ENCODE results near the gene TMPRSS6.

TMPRSS6 gene

DNA sequence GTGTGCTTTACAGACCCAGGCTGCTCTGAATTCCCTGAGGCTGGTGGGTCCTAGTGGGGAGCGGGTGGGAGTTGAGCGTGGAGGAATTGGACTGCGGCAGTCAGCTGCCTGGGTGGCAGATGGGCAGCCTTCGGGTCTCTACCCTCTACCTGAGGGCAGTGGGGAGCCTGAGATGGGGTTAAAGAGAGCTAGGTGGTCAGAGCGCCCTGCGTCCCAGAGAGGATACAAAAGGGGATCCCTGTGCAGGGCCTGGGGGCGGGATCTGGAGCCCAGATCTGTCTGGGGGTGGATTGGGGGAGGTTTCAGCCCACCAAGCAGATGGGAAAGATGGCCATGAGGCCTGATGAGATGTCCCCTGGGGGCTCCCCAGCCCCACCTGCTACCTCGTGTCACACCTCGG lies 39.8 kb downstream of the TMPRSS6 start:
- in situ Hi-C loops (cut with MboI; ENCODE audit: low sequenced_read_pairs), result no loop called here

DNA sequence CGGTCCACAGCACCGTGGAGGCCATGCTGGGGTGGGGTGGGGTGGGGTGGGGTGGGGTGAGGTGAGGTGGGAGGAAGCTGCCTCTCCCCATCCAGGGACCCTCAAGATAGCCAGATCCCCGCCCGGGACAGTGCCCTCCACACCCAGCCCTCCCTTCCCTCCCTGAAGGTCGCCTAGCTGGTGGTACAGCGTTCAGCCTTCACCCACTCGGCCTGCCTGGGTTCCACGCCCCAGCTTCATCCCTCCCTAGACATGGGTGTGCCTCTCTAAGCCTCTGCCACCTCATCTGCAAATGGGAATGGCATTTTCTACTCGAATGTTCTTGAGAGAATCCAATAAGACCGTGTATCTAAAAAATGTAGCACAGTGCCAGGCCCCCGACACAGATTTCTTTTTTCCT lies 40.2 kb downstream of the TMPRSS6 start:
- in situ Hi-C loops (cut with MboI; ENCODE audit: low sequenced_read_pairs), result no loop called here

DNA sequence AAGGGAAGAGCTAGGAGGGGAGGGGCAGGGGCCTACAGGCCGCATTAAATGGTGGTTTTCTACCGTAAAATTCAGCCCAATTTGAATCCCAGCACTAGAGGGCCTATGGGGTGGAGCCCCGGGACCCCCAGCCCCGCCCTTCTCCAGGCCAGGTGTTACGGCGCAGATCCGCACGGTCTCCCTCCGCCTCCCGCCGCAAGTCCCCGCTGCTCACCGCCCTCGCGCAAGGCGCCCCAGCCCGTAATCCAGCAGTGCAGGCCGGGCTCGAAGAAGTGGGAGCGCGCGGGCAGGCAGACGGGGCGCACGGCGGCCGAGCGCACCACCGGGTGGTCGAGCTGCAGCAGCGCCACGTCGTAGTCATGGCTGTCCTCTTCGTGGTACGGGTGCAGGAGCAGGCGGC lies 40.7 kb downstream of the TMPRSS6 start:
- in situ Hi-C loops (cut with MboI; ENCODE audit: low sequenced_read_pairs), result no loop called here

DNA sequence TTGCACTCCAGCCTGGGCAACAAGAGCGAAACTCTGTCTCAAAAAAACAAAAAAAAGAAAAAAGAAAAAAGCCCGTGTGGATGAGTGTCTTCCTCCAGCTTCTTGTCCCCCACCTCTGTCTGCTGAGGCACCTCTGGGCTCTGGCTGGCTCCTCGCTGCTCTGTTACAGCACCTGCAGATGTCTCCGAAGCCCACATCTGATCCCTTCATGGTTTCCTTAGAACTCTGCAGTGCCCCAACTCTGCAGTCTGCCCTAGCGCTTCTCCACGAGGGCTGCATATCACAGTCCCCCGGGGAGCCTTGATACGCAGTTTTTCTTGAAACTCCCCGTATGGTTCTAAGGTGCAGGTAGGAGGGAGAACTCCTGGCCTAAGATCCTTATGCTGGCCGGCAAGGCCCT lies 42.1 kb downstream of the TMPRSS6 start:
- in situ Hi-C loops (cut with MboI; ENCODE audit: low sequenced_read_pairs), result no loop called here

DNA sequence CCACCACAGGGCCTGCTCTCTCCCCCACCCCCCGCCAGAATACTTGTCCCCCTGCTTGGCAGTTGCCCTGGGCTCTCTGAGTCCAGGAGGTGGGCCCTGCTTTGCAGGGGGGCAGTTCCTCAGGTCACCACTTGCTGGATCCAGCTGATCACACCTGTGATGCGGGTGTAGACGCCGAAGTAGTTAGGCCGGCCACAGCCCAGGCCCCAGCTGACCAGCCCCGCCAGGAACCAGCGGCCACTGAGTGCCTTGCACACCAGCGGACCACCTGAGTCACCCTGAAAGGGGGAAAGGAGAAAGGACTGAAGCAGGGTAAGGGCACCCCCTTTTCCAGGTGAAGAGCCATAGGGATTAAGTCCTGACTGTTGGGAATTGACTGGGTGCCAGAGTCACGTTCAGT lies 43.6 kb downstream of the TMPRSS6 start:
- in situ Hi-C loops (cut with MboI; ENCODE audit: low sequenced_read_pairs), result no loop called here

DNA sequence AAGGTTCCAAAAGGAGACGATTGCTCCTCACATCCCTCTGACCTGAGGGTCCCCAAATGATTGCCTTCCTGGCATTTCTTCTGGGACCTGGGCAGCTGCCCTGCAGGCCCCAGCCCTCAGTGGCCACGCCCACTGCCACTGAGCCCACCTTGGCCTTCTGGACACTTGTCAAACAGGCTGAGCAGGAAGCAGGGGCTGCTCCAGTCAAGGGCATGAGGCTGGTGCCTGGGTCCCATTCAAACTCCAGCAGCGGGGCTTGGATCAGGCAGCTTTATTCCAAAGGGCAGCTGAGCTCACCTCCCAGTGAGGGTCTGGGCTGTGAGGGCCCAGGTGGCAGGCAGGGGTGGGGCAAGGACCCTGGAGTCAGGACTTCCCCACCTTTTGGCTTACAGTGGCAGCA lies 44.3 kb downstream of the TMPRSS6 start:
- in situ Hi-C loops (cut with MboI; ENCODE audit: low sequenced_read_pairs), result no loop called here

DNA sequence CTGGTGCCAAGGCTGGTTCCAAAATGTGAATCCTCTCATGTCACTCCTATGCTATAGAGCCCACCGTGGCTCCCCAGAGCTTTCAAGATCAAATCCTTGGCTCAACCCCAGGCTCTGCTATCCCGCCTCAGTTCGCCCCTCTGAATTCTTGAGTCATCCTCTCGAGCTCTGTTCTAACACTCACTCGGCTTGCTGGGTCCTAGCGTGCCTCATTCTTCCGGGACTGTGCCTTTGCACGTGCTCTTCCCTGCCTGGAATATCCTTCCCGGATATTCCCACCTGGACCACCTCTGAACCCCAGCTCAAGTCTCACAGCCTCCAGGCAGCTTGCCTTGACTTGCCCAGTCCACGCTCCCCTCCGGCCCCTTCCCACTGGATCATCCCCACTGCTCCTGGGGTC lies 45.0 kb downstream of the TMPRSS6 start:
- in situ Hi-C loops (cut with MboI; ENCODE audit: low sequenced_read_pairs), result no loop called here

DNA sequence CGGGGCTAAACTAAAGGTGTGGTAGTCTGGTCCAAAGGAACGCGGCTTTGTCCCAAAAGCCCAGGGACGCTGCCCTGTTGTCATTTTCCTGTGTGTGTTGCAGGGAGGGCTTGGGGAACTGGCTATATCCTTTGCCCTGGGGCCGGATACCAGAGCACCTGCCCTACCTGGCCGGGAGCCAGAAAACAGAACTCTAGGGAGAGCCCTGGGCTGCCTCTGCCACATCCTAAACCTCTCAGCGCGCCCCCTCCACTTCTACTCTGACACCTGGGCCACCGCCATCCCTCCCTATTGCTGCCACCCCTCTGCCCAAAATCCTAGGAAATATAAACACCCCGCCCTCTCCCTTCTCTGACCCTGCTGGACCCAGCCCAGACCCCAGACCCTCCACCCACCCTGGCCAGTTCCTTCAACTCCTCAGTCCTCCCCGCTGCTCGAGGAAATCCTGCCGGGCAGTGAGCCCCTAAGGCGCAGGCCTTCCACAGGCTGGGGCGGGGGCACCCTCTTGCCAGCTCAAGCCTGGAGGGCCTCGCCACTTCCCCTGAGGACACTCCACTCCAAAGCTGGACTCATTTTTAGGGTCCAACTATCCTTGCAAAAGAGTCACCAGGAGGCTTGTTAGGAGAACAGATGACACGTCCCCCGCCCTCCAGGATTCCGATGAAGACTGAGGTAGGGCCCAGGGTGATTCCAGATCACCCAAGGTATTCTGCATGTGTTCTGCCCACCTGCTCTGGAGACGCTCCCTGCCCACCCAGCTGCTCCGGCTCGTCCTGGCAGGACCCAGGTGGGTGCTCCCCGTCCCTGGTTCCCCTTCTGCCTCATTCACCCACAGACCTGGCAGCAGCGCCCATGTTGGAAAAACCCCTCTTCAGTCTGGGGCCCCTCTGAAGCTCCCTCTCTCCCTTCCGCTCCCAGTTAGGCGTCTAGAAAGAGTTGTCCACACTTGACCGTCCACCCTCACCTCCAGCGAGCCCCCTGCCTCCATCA lies 45.8 kb downstream of the TMPRSS6 start:
- in situ Hi-C loops (cut with MboI; ENCODE audit: low sequenced_read_pairs), result no loop called here

DNA sequence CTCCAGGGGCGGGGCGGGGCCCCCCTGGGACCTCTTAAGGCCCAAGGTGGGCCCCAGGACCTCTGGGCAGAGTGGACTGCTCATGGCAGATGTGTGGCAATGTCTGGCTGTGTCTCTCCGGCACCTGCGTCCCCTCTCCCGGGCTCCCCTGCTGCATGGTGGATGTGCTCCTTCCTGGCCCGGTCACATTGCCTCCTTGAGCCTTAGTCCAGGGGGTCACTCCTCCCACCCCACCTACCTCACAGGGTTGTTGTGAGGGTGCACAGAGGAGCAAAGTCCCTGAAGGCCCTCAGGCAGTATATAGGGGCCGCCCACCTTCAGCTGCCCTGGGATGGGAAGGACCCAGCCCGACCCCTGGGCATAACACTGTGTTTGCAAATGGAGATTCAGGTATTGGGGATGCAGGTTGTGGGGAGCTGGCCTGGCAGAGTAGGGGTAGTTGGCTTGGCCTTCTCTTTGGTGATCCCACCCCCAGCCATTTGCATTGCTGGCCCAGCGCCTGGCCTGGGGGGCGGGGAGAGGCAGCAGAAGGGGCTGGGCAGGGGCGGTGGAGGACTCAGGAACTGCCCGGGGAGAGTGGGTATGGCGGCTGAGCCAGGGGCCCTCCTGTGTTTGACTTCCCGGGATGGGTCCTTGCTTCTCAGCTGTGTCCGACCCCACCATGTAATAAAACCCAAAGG lies 46.7 kb downstream of the TMPRSS6 start:
- in situ Hi-C loops (cut with MboI; ENCODE audit: low sequenced_read_pairs), result no loop called here

DNA sequence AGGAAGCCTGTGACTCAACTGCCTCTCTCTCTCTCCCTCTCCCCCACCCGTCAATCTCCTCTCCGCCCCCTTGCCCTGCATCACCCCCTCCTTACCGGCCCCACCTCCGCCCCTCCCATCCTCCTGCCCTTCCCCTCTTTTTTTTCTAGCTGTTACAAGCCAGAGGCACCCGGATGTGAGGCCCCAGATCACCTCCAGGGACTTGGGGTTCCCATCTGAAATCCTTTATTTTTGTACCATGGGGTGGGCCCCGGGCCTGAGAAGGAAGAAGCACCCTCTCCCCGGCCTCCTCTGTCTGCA lies 47.2 kb downstream of the TMPRSS6 start:
- in situ Hi-C loops (cut with MboI; ENCODE audit: low sequenced_read_pairs), result no loop called here

DNA sequence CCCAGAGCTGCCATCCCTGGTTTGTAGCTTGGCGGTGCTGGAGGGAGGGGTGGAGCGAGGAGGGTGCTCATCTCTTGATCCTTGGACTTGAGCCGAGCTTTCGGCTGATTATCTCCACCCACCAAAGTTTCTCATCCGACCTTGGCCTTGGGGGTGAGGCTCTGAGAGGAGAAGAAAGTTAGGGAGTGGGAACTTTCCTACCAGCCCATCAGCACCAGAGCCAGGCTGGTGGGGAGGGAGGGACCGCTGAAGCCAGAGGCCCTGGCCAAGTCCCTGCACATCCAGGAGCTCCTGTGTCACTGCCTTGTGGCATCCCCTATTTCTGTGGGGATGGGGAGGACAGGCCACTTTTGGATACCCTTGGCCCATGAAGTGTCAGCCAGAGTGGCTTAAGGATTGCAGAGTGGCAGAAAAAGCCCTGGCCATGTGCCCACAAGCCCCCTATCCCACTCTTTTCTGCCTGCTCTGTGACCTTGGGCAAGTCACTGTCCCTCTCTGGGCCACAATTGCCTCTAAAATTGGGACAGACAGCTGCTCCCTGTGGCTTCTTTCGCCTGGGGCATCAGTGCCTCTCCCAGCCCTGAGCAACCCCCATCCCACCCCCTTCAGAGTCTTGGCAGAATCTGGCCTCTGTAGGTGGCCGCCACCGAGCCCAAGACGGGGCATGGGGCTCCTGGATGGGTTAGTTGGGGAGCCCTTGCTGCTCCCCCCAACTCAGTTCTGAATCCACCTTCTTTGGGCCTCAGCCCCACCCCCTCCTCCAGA lies 47.7 kb downstream of the TMPRSS6 start:
- in situ Hi-C loops (cut with MboI; ENCODE audit: low sequenced_read_pairs), result no loop called here

DNA sequence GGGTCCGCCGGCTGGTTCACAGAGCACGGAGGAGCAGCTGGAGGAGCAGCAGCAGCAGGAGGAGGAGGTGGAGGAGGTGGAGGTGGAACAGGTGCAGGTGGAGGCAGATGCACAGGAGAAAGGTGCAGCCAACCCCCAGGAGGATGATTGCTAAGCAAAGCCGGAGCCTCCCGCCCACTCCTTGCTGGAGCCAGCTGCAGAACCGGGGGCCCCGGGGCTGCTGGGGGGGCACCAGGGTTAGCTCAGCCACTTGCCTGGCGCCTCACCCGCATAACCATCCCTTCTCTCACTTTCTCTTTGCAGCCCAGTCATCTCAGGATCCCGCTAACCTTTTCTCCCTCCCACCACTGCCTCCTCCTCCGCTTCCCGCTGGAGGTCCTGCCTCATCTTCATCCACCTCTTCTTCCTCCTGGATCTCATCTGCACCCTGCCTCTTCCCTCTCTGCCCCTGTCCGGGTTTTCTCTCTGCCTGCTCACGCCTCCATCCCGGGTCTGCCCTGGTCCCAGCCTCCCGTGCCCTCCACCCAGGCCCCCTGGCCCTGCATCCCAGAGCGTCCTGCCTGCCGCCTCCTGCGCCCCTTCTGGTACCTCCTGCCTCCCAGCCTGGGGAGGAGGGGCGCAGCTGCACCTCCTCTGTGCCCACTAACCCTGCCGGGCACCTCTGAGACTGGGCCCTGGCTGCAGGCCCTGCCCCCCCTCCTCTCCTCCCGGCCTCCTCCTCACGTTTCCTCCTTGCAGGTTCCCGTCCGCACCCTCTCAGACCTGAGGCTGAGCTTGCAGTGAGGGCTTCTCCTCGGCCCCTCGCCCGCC lies 48.5 kb downstream of the TMPRSS6 start:
- in situ Hi-C loops (cut with MboI; ENCODE audit: low sequenced_read_pairs), result no loop called here

DNA sequence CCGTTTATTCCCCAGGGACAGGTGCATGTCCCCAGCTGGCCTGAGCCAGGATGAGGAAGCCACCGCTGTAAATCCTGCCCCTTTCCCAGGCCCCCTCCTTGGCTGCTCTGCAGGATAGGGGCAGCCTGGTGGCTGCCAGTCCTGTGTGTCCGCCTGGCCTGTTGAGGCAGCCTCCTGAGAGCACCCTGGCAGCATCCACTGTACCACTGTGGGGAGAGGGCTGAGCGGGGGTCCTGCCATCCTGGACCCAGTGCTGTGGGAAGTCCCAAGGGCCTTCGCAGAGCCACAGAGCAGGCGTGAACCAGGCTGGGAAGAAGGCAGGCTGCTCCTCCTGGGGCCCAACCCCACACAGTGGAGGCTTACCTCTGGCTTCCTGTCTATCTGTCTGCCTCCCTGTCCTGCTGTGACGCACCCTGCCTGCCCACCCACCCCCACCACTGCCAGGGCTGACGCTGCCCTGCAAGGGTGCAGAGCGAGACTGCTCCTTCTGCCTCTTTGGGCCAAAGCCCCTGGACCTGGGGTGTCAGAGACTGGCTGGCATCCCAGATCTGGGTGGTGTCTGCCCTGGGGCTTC lies 49.5 kb downstream of the TMPRSS6 start:
- in situ Hi-C loops (cut with MboI; ENCODE audit: low sequenced_read_pairs), result no loop called here

DNA sequence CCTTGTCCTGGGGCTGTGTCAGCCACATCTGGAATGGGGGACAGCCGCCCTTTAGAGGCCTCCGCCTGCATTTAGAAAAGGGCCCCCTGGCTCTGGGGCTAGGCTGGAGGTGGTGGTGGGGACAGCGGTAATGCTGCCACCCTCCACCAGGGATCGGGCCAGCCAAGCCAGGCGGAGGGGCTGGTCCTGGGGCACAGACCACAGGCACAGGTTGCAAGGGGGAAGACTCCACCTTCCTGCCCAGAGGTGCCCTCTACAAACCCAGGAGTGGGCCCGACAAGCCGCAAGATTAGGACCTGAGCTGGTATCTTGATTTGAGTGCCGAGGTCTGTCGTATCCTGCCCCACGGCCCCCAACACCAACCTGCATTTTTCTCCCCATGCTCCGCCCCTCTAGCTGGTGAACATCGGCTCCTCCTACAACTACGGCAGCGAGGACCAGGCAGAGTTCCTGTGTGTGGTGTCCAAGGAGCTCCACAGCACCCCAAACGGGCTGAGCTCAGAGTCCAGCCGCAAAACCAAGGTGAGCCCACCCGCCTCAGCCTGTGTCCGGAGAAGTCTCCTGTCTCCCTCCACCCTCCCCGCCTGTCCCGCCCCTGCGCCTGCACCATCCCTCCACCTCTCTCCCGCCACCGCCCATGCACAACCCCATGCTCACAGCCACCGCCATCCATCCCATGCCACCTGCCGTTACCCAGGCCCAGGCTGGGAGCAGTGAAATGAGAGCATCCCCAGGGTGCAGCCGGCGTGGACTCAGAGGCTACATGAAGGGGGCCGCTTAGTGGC lies 50.4 kb downstream of the TMPRSS6 start:
- in situ Hi-C loops (cut with MboI; ENCODE audit: low sequenced_read_pairs), result no loop called here

DNA sequence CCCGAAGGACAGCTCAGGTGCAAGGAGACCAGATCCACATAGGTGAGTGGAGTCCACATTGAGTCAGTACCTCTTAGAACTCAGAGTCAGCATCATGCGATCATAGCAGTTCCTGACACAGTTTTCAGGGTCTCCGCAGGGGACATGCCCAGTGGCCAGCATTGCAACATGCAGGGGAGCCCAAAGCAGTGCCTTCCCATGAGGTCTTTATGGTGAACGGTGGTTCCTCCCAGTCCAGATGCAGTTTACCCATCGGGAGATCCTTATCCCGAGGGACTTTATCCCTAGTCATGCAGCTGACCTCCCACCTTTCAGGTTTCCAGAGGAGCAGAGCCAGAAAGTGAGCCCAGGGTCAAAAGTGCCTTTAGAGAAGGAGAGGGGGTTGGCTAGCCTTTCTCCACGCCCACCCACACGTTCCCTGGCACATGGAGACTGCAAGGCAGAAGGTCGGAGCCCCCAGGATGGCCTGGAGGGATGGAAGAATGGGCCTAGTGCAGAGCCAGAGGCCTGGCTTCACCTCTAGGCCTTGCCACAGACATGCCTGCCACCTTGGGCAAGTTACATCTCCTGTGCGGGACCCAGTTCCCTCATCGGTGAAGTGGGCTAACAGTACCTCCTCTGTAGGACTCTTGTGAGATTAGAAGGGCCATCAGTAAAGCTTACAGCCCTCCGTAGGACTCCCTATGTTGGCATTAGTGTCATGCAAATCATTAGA lies 51.6 kb downstream of the TMPRSS6 start:
- in situ Hi-C loops (cut with MboI; ENCODE audit: low sequenced_read_pairs), result no loop called here

DNA sequence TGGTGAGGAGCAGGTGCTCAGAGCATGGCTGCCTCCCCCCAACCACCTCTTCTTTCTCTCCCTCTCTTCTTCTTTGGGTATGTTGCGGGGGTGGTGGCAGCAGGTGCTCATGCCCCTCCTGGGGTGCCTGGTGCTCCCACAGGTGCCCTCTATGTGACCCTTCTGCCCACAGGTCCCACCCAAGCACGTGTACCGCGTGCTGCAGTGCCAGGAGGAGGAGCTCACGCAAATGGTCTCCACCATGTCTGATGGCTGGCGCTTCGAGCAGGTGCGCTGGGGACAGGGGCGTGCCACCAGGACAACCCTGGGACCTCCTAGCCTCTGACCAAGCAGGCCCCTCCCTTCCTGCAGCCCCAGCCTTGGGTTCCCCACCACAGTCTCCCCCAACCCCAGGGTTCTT lies 52.3 kb downstream of the TMPRSS6 start:
- in situ Hi-C loops (cut with MboI; ENCODE audit: low sequenced_read_pairs), result no loop called here

DNA sequence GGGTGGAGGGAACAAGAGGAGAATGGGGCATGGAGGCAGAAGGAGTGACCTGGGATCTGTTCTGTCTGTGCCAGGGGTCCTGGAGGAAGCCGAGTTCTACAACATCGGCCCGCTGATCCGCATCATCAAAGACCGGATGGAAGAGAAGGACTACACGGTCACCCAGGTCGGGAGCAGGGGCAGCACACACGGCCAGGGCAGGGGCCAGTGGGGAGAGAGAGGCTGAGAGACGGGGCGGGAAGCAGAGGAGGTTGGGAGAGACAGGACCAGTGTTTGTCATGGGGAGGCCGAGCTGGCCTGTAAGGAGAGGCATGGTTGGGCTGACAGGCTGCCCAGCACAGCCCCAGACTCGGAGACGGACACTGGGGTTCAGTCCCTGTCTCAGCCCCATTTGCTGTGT lies 53.3 kb downstream of the TMPRSS6 start:
- in situ Hi-C loops (cut with MboI; ENCODE audit: low sequenced_read_pairs), result no loop called here

DNA sequence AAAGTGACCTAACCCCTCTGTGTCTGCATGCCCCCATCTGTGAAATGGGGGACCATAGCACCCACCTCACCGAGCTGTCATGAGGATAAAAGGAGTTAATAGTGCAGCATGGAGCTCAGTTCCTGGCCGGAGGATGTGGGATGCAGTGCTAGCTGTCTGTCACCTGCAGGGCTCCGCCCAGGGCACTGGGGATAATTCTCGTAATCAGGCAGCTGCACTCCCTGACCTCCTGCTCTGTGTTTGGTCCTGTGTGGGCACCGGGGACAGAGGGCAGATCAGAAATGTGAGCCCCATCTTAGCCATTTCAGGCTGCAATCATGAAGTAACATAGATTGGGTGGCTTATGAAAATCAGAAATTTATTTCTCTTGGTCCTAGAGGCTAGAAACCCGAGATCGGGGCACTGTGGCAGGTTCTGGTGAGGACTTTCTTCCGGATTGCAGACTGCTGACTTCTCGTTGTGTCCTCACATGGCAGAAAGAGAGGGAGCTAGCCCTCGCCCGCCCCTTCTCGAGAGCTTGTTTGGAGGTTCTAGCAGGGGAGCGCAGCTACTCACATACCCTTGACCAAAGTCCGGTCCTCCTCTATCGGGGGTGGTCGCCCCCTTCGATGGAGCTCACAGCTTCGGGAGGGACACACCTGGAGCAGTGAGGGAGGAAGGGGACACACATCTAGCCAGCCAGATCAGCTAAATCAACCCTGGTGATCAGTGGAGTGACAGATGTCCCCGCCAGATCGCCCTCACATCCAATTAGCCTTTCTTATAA lies 54.7 kb downstream of the TMPRSS6 start:
- in situ Hi-C loops (cut with MboI; ENCODE audit: low sequenced_read_pairs), result no loop called here

DNA sequence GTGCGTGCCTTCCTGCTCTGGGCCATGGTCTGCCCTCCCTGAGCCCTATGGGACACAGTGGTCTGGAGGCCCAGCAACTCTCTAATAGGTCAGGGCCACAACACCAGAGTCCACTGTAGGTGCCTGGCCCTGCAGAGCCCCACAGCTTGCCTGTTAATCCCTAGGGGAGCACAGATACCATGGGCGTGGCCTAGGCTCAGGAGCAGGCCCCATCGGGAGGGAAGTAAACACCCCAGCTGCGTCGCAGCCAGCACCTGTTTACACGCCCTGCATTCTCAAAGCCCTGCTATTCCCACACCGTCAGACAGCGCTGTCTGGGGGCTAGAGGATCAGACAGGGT lies 55.5 kb downstream of the TMPRSS6 start:
- in situ Hi-C loops (cut with MboI; ENCODE audit: low sequenced_read_pairs), result no loop called here

Data from HL-60/S4 treated with phorbol 12-myristate 13-acetate at 8.2 ng/mL for 4 days and 3 days (cell line).